Measurements from ENCODE around the gene MFN2.
"Not testable (repeated sequence)": the region's sequence is repeated elsewhere in the genome, so short reads cannot be mapped to it uniquely, and the experiment has no call there.

DNA sequence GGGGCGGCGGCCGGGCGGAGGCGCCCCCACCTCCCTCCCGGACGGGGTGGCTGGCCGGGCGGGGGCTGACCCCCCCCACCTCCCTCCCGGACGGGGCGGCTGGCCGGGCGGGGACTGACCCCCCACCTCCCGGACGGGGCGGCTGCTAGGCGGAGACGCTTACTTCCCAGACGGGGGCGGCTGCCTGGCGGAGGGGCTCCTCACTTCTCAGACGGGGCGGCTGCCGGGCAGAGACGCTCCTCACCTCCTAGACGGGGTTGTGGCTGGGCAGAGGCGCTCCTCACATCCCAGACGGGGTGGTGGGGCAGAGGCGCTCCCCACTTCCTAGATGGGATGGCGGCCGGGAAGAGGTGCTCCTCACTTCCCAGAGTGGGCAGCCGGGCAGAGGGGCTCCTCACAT, 28.1 kb downstream of the MFN2 start:
- TF ChIP-seq, protein P1, sequence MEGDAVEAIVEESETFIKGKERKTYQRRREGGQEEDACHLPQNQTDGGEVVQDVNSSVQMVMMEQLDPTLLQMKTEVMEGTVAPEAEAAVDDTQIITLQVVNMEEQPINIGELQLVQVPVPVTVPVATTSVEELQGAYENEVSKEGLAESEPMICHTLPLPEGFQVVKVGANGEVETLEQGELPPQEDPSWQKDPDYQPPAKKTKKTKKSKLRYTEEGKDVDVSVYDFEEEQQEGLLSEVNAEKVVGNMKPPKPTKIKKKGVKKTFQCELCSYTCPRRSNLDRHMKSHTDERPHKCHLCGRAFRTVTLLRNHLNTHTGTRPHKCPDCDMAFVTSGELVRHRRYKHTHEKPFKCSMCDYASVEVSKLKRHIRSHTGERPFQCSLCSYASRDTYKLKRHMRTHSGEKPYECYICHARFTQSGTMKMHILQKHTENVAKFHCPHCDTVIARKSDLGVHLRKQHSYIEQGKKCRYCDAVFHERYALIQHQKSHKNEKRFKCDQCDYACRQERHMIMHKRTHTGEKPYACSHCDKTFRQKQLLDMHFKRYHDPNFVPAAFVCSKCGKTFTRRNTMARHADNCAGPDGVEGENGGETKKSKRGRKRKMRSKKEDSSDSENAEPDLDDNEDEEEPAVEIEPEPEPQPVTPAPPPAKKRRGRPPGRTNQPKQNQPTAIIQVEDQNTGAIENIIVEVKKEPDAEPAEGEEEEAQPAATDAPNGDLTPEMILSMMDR (conservative IDR thresholded peaks at IDR 0.05; ENCODE audit: low read length) = not testable (repeated sequence)
- not testable (repeated sequence) for TF ChIP-seq EZH2phosphoT487 (IDR thresholded peaks at IDR 0.05; ENCODE audit: borderline replicate concordance, low read depth, low read length)
